ENCODE measurements around the gene NFATC4. TPM values are rescaled to one million over a fixed set of nuclear protein-coding genes. Genes with fewer than 3 reads are reported as not detected.

Gene NFATC4
- total and polyA plus RNA-seq, 2 of the 4 experiments (the other 2 are of a cell fraction) = 15.6 to 35.8 TPM

GRCh38 chr14:24365600-24366412 is 2.2 kb upstream of the NFATC4 start (continued):
- TF ChIP-seq MAZ (IDR thresholded peaks at IDR 0.05; ENCODE audit: borderline replicate concordance, low read depth, low read length) (peak; percentile 32; the same call in 1 of the 2 replicates), SMC3 (IDR thresholded peaks at IDR 0.05; ENCODE audit: low read depth, low read length) (peak; percentile 90)

GRCh38 chr14:24366413-24366720 is 1.6 kb upstream of the NFATC4 start:
- peak overlapping the region; percentile 92 to 98; a peak in 3 of 4 replicates for H4K8ac ChIP-seq (ENCODE audit: low read depth in 2 of 2, low read length in 2 of 2)
- no peak overlapping the region for H2BK20ac ChIP-seq (ENCODE audit: low read depth, low read length)
- peaks cover 3 to 26% of the 10 kb centered on the region in 2 experiments; a peak in 3 of 4 replicates for H3K79me1 ChIP-seq (ENCODE audit: low read depth in 1 of 2, low read length in 2 of 2)
- peak overlapping the region; percentile 93; the same call in 1 of the 2 replicates for H2AK5ac ChIP-seq (ENCODE audit: low read depth, low read length)
- dilution Hi-C loops (cut with HindIII; ENCODE audit: low sequenced_read_pairs, unreplicated experiment) (no loop called here), intact Hi-C loops (cut with micrococcal nuclease) (loop anchor here (2.0 kb wide), 1 partner anchor 32 kb away; the partner anchor contains the start of gene NYNRIN), in situ Hi-C loops (cut with MboI; ENCODE audit: low sequenced_read_pairs) (loop anchor here (10.0 kb wide), 1 partner anchor 68 kb away; no protein-coding TSS in a partner anchor)
- H2BK5ac ChIP-seq (ENCODE audit: low read depth, low read length, poor library complexity, severe bottlenecking) = peak overlapping the region; percentile 95
- peak overlapping the region; percentile 39 for H3K23ac ChIP-seq (ENCODE audit: low read depth, low read length)
- H3K18ac ChIP-seq (ENCODE audit: low read depth, low read length) = peak overlapping the region; percentile 95
- POLR2A ChIA-PET (ENCODE audit: unreplicated experiment) = interaction anchor here (0.6 to 1.6 kb wide), 5 partner anchors 52 to 75 kb away, joined by 3 to 7 read pairs (median 6); partner anchors contain the start of gene KHNYN
- H2AK9ac ChIP-seq (replicated peaks; ENCODE audit: low read depth, low read length, poor library complexity) = peak overlapping the region; percentile 86
- H2BK120ac ChIP-seq (ENCODE audit: low read depth, low read length) = peak overlapping the region; percentile 83
- H3K9me1 ChIP-seq (ENCODE audit: insufficient read depth, low read length) = peaks cover 8% of the 10 kb centered on the region; the same call in 1 of the 2 replicates
- peak overlapping the region; percentile 89 for H2AFZ ChIP-seq (replicated peaks; ENCODE audit: low read length, poor library complexity)
- peaks cover 4% of the 10 kb centered on the region for H4K20me1 ChIP-seq (ENCODE audit: insufficient read depth, low read length)
- H3K56ac ChIP-seq (ENCODE audit: extremely low read depth, insufficient read depth, low read length) = peak overlapping the region; percentile 90; the same call in 1 of the 2 replicates
- peaks cover 11% of the 10 kb centered on the region for H3K4me1 ChIP-seq (ENCODE audit: control insufficient read depth, insufficient read depth, low read length)
- peak overlapping the region; percentile 62; the same call in 1 of the 2 replicates for H3K14ac ChIP-seq (replicated peaks; ENCODE audit: low read depth, low read length)
- H3K9me3 ChIP-seq (ENCODE audit: control insufficient read depth, insufficient read depth, low read length) = no peaks in the 10 kb centered on the region
- BruUV-seq (replicated peaks) = no TSS peak
- peak overlapping the region; percentile 80 for H3K4me2 ChIP-seq (ENCODE audit: low read depth, low read length)
- H3K27ac ChIP-seq (ENCODE audit: insufficient read depth, low read length) = peak overlapping the region; percentile 98
- H4K91ac ChIP-seq (ENCODE audit: insufficient read depth, low read depth, low read length) = peak overlapping the region; percentile 91
- H3K27me3 ChIP-seq (ENCODE audit: control insufficient read depth, insufficient read depth, low read length) = no peaks in the 10 kb centered on the region
- TF ChIP-seq MAFK (IDR thresholded peaks at IDR 0.05; ENCODE audit: low read depth, low read length) (no peak), ELK1 (IDR thresholded peaks at IDR 0.05; ENCODE audit: borderline replicate concordance, low read depth, low read length) (no peak), CEBPB (IDR thresholded peaks at IDR 0.05; ENCODE audit: low read depth, low read length) (no peak), BHLHE40 (IDR thresholded peaks at IDR 0.05; ENCODE audit: low read depth, low read length) (peak; percentile 0; the same call in 1 of the 2 replicates), FOS (IDR thresholded peaks at IDR 0.05; ENCODE audit: low read depth, low read length) (no peak), MXI1 (IDR thresholded peaks at IDR 0.05; ENCODE audit: borderline replicate concordance, low read depth, low read length) (no peak), POLR2A (IDR thresholded peaks at IDR 0.05; ENCODE audit: low read depth, low read length) (peak; percentile 75), RAD21 (IDR thresholded peaks at IDR 0.05; ENCODE audit: low read length) (no peak), USF2 (IDR thresholded peaks at IDR 0.05; ENCODE audit: low read depth, low read length) (no peak)
- peak overlapping the region; percentile 89 for H3K9ac ChIP-seq (ENCODE audit: low read depth, low read length)
- peak overlapping the region; percentile 55; the same call in 1 of the 3 replicates for H2BK15ac ChIP-seq (ENCODE audit: low read depth, low read length)
- H3K4ac ChIP-seq (ENCODE audit: low read depth, low read length) = peak overlapping the region; percentile 97
- CTCF ChIA-PET = interaction anchor here (0.6 to 2.3 kb wide), 8 partner anchors 18 to 70 kb away, joined by 3 to 30 read pairs (median 4); partner anchors contain the start of genes CBLN3 and KHNYN
- WGBS, 2 experiments (ENCODE audit: extremely low coverage in 2 of 2, insufficient read length in 1 of 2) = no CpG with 5 or more reads among the region's 16 CpGs
- no peak for ATAC-seq (ENCODE audit: low read depth)
- peak overlapping the region; percentile 73 for H4K5ac ChIP-seq (ENCODE audit: low read depth, low read length)
- peak overlapping the region; percentile 26 for H3K4me3 ChIP-seq (ENCODE audit: insufficient read depth, low read depth, low read length)
- peaks cover 8% of the 10 kb centered on the region; the same call in 1 of the 2 replicates for H3K36me3 ChIP-seq (ENCODE audit: control insufficient read depth, insufficient read depth, low read length)
- no peak for DNase-seq

All from IMR-90 (cell line).